H4 (cell line): ENCODE data around the gene OXSM. TPM values are rescaled to one million over a fixed set of nuclear protein-coding genes. Genes with fewer than 3 reads are reported as not detected.
A peak's percentile ranks its signal among the peaks of the same experiment; 100 is the strongest.

Experiments used
- DNase-seq: peaks from one replicate; pipeline ENCODE4 v3.0.0-alpha.2; 2015; ENCODE audit warnings: low spot score
- total RNA-seq: library from RNA; depleted of rRNA; stranded (reverse); fragments of >200 nt; shearing (Covaris generic); gene quantifications from 2 replicates; pipeline ENCODE4 v1.2.3, GENCODE V29; 2014

The OXSM gene
- total RNA-seq, 1 experiment from 2014 or later: 12.5 TPM

DNA sequence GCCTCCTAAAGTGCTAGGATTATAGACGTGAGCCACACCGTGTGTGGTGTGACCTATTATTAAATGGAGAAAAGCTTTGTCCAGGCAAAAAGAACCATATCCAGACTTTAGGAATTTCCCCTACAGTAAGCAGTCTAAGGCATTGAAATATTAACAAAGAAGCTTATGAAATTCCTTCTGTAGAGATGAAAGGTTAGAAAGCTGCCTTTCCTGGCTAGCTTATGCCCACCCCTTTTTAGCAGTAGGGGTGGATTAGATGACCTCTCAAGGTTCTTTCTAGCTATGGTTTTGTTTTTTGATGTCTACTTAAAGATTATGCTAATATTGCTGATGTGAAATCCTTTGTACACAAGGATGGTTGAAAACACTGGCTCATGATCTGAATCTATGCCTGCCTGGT is 13.9 kb downstream of the OXSM start:
- DNase-seq: no peak

DNA sequence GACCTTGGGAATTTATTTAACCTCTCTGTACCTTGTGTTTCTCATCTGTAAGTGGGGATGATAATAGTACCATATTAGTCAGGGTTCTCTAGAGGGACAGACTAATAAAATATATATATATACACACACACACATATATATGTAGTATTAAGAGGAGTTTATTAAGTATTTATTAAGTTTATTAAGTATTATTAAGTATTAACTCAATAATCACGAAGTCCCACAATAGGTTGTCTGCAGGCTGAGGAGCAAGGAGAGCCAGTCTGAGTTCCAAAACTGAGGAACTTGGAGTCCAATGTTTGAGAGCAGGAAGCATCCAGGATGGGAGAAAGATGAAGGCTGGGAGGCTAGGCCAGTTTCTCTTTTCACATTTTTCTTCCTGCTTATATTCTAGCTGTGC is 14.8 kb downstream of the OXSM start:
- no peak for DNase-seq

DNA sequence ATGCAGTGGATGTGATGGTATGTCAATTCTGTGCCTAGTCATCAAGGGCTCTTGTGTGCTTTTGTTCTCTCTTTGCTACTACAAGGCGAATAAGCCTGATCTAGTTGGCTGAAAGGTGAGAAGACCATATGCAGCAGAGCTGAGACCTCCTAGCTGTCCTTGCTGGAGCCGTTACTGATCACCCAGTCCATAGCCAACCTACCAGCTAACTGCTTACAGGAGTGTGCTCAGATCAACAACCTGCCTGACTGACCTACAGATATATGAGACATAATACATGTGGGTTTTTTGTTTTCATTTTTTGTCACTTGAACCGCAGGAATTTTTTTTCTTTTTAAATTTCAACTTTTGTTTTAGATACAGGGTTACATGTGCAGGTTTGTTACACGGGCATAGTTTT is 22.8 kb downstream of the OXSM start:
- DNase-seq: no peak

DNA sequence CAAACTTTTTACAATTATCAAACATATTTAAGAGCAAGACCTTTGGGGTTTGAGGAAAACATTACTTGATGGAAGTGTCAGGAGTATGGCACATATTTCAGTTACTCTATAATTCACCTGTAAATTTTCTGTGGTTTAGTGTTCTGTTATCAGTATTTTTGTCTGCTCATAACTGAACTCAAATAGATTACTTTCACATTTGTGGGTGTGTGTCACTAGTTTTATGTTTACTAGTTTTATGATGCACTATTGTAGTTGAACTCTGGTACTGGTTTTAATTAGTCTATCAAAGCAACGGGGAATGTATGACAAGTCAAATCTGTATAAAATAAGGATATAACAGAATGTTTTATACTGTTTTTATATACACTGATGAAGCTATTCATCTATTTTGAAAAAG is 27.2 kb downstream of the OXSM start:
- DNase-seq: no peak

DNA sequence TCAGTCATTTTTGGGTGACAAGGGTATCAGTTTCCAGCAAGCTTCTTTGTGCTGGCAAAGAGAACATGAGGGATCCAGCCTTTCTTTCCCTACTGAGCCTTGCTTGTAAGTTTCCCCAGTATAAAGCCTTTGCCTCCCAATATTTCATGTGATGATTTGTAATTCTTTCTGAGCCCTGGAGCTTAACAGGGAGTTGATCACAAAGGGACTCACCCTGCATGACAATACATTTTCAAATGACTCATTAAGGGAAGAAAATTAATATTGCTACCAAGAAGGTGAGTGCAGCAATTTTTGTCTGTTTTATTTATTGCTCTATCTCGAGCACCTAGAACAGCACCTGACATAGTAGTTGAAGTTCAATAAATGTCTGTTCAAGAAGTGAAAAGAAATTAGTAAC is 27.7 kb downstream of the OXSM start:
- no peak for DNase-seq

DNA sequence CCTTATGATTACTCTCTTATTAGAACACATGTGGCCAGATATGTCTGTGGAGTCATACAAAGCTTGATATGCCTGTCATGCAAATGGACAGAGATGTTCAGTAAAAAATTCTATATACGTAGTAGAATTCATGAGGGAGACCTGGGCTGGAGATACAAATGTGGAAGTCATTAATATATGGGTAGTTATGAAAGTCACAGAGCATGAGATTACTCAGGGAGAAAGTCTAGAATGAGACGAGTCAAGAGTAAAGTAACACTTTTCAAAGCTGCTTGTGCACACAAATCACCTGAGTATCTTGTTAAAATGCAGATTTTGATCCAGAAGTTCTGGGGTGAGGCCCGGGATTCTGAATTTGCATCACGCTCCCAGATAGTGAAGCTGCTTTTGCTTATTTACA is 28.4 kb downstream of the OXSM start:
- no peak for DNase-seq

DNA sequence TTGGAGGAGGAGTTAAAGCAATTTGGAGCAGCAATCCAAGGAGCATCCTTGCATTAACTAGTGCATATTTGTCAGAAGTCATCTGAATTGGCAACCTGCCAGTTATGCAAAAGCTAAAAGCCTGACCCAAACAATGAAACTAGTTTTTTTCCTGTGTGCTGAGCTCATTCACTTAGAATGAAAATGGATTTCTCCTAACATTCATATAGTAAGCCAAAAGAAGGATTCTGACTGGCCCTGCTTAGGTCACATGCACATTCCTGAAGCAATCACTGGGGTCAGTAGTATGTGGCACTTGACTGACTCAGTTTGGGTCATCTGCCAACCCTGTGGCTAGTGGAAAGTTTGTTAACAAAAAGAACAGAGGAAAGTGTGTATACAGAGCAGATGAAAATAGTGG is 30.5 kb downstream of the OXSM start:
- peak; percentile 92 for DNase-seq

DNA sequence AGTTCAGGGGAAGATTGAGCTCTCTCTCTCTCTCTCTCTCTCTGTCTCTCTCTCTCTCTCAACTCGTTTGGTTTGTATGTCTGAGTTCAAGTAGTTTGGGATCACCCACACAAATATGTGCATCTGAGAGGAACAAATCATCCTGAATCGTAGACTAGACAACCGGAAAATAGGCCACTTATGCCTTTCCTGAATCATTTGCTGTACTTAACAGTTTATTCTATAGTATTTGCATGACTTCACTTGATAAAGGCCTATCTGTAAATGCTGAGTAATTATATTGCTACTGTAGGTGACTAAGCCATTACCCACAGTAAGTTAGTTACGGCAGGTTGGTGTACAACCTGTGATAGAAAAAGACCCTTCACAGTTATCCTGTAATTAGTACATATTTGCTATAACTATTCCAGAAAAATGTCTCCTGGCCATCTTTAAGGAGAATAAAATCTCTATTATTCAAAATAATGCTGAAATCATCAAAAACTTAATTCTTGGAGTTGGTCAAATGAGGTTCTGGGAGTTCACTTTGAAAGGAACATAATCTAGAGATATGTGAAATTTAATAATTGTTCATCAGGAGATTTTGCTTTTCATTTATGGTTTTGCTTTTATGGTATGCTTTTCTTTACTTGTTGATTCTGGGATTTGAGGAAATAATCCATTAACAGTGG is 31.1 kb downstream of the OXSM start:
- DNase-seq: peak; percentile 2

DNA sequence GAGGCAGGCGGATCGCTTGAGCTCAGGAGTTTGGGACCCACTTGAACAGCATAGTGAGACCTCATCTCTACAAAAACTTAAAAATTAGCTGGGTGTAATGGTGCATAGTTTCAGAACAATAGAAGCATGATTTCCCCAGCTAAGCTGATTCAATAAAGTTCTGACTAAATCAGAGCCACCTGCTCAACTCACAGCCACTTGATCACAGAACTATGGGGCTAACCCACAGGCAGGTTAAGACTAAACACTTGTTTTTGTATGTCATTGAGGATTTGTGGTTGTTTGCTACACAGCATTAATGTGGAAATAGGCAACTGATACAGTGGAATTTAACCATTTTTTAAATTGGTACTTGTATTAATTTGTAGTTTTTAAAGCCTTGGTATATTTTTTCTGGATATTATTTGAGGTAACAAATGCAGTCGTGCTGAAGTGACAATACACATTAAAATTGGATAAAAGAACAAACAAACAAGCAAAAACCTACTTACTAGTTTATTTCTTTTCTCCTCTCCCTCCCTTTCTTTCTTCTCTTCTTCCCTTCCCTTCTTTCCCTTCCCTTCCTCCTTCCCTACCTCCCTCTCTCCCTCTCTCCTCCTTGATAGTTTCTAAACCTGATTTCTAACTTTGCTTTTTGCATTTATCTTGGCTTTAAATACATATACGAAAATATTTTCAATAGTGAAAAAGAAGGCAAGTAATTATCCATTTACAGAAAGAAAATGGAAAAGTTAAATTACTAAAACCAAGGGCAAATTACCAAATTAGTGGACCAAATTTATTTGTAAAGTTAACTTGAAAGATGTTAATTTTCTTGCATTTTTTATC is 32.1 kb downstream of the OXSM start:
- DNase-seq: no peak

DNA sequence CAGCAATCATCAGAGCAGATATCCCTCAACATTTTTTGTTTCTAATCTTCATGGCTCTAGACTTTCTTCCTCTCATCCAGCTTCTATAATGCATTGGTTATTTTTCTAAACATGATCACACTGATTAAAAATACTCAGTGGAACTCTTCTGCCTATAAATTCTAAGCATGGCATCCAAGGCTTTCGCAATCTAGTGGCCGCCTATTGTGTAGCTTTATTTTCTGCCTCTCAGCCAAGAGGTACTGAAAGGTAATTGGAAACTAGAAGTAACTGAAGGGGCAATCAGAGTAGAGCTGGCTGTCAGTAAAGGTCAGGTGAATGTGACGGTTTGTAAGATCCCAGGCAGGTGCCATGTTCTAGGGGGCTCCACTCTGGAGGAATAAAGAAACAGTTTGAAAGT is 33.4 kb downstream of the OXSM start:
- DNase-seq: no peak

DNA sequence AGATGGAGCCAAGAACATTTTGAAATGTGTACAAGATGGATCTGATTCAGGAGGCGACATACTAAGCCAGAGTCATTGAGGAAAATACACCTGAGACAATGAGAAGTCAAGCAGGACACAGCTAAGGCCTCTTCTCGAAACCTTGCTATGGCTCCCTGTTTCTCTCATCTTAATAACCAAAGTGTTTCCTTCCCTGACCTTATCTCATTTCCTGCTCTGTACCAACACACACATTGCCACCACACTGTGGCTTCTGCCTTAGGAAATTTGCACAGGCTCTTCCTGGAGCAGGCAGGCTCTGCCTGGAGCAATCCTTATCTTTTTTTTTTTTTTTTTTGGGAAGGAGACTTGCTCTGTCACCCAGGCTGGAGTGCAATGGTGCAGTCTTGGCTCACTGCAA is 36.6 kb downstream of the OXSM start:
- DNase-seq: no peak

DNA sequence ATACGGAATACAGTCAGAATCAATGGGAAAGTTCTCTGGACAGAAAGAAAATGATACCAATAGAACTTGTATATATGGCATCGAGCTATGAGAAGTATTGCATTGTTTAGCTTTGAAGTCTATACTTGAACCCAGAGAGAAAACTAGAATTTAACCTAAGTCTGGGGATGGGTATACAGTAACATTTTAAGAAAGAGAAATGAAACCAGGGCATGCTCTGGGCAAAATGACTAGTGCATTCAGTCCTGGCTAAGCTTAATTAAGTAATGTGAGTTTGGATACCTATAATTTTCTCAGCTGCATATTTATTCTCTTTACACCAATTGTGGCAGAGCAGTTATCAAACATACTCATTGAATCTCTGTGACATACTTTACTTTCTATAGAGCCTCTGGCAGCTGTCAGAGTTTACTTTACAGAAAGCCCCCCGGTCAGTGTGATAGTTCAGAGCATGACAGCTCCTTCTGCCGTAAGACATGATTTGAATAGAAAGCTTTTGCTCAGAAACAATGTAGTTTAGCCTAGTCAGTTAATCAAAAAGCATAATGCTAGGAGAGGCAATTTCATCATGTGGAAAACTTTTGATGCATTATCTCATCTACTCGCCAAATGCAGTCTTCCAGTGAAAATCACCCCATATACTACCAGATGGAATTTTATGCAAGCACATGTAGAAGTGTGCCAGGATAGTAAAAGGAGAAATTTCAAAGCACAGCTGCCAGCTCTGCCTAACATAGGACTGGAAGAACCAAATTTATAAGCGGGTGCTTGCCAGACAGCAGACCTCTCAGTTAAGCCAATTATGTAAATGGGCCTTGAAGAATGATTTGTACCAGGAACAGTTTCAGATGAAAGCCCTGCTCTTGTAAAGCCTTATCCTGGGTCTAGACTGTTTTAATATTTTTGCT is 40.7 kb downstream of the OXSM start:
- no peak for DNase-seq

DNA sequence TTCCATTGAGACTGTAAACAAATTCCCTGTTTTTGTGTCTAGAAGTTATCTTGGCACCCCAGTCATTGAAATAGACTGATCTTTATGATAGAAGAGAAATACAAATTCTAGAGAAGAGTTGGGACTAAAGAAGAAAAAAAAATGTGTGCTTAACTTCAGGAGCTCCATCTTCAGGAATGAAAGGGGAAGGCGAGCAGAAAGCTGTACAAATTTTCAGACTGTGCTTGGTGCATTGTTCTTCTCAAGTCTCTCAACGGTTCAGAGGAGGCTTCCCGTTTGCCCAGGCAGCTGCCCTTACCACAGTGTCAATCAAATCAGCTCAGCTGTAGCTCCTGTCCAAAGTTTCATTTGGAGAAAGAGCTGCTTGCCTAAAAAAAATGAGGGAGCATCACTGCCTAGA is 41.7 kb downstream of the OXSM start:
- DNase-seq: peak; percentile 12

DNA sequence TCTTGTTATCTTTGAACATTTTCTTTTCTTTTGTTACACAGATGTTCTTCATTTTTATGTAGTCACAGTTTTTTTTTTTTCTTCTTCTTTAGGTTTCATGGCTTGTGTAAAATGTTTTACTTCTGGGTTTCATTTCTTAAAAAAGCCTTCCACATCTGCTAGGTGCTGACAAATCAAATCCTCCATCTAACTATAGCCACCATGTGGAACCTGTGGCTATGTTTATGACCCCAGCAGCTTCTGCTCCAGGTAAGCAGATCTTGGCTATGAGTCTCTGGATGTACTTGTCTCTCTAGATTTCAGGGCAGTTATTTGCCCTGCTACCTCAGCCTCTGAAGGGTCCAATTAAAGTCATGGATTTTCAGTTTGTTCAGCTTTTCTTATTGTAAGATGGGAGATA is 44.5 kb downstream of the OXSM start:
- no peak for DNase-seq

DNA sequence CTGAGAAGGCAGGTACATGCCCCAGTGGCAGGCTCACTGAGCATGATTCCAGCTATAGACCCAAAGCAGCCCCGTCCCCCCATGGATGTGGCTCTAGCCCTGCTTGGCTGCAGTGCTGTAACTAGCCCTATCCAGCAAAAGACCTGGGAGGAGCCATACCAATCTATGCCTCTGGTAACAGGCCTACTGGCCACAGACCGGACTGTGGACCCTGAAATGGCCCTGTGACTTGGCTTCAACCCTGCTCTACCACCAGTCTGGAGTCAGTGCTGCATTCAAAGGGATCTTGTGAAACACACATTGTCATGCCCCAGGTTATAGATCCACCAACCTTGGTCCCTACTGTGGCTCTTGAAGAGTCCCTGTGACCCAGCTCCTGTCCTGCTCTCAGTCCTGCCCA is 46.7 kb downstream of the OXSM start:
- DNase-seq: no peak

DNA sequence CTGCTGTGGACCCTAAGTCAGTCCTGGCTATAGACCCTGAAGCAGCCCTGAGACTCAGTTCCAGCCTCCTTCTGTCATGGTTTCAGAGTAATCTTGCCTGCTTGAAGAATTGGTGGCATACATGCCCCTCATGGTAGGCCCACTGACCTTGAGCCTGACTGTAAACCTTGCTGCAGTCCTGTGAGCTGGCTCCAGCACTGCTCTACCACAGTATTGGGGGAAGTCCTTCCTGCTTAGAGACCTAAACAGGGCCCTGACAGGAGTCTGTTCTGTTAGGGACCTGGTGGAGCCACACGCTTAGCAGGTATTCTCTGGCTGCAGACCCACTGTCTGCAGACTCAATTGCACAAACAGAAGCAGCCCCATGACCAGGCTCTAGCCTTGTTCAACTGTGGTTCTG is 47.1 kb downstream of the OXSM start:
- DNase-seq: no peak

DNA sequence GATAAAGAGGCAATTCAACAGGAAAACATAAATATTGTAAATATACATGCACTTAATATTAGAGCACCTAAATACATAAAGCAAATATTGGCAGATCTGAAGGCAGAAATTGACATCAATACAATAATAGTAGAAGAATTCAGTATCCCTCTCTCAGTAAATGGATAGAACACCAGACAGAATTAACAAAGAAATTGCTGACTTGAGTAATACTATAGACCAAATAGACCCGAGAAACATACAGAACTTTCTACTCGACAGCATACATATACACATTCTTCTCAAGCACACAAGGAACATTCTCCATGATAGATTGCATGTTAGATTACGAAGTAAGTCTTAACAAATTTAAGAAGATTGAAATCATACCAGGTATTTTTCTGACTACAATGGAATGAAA is 50.2 kb downstream of the OXSM start:
- DNase-seq: no peak

DNA sequence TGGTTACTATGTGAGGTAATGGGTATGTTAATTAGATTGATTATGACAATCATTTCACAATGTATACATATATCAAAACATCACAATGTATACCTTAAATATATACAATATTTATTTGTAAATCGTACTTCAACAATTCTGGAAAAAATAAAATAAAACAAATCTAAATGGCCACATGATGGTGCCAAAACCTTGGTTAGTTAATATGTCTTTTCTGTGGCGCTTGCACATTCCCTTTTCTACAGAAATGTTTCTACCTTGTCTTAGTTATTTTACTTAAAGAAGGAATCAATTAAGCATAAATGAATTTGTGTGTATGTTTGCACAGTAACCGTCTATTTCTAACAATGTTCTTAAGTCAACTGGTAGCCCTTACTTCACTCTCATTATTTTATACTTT is 53.4 kb downstream of the OXSM start:
- DNase-seq: no peak
